HEK293 (cell line): ENCODE measurements around the gene LRRC7.

Experiments
- CTCF ChIA-PET: fragments of 350-600 bp; formaldehyde crosslinking; extraction: SDS; loops from one replicate; lab custom pipeline; 2021; ENCODE audit warnings: antibody characterized with exemption; lab: Yijun Ruan, JAX
- POLR2A ChIA-PET: fragments of 300-600 bp; formaldehyde crosslinking; extraction: SDS; loops from one replicate; lab custom pipeline; 2020; ENCODE audit warnings: antibody characterized with exemption, inconsistent platforms; lab: Yijun Ruan, JAX
- H3K27ac ChIP-seq: fragments of 200-500 bp; sonication (Bioruptor generic); 2 replicates; pipeline ENCODE4 v1.5.1; 2014; ENCODE audit warnings: low read depth, low read length, control low read depth, inconsistent platforms; ENCODE audit errors: extremely low read depth
- H3K36me3 ChIP-seq, 2 experiments: fragments of 200-500 bp in 1 of 2; sonication (Bioruptor generic) in 1 of 2; 1 replicate in 1 of 2; 2 replicates in 1 of 2; pipeline ENCODE4 v1.5.1; 2014 to 2017; ENCODE audit warnings: inconsistent platforms in 2 of 2, low read length in 2 of 2; ENCODE audit not compliant: control insufficient read depth in 2 of 2, insufficient read depth in 1 of 2
- H3K4me1 ChIP-seq: fragments of 200-500 bp; sonication (Bioruptor generic); 2 replicates; pipeline ENCODE4 v1.5.1; 2014; ENCODE audit warnings: mild to moderate bottlenecking, low read length, inconsistent platforms; ENCODE audit not compliant: control insufficient read depth, insufficient read depth
- H3K4me3 ChIP-seq: 2 replicates; pipeline ENCODE4 v1.5.1; 2011; ENCODE audit warnings: low read depth, mild to moderate bottlenecking, control low read depth, low read length, moderate library complexity
- H3K9me3 ChIP-seq: fragments of 200-500 bp; sonication (Bioruptor generic); 2 replicates; pipeline ENCODE4 v1.5.1; 2014; ENCODE audit warnings: low read depth, low read length, inconsistent platforms; ENCODE audit not compliant: control insufficient read depth, insufficient read depth
- CTCF ChIP-seq: fragments of 450-650 bp; formaldehyde crosslinking; IDR thresholded peaks from 2 replicates; pipeline ENCODE4 v1.5.1; 2016; ENCODE audit warnings: missing biosample characterization, missing genetic modification characterization
- ELK4 ChIP-seq: IDR thresholded peaks from 2 replicates; pipeline ENCODE4 v1.6.1; 2011; ENCODE audit warnings: mild to moderate bottlenecking, low read depth, low read length, borderline replicate concordance
- OSR2 ChIP-seq: fragments of 450-650 bp; formaldehyde crosslinking; IDR thresholded peaks from 2 replicates; pipeline ENCODE4 v1.5.1; 2016; ENCODE audit warnings: missing biosample characterization, missing genetic modification characterization
- ZBTB10 ChIP-seq: fragments of 450-650 bp; formaldehyde crosslinking; IDR thresholded peaks from 2 replicates; pipeline ENCODE4 v1.5.1; 2016; ENCODE audit warnings: missing biosample characterization, missing genetic modification characterization
- ZBTB17 ChIP-seq: fragments of 450-650 bp; formaldehyde crosslinking; IDR thresholded peaks from 2 replicates; pipeline ENCODE4 v1.5.1; 2016; ENCODE audit warnings: missing biosample characterization, missing genetic modification characterization
- ZEB2 ChIP-seq: fragments of 450-650 bp; formaldehyde crosslinking; IDR thresholded peaks from 2 replicates; pipeline ENCODE4 v1.5.1; 2016; ENCODE audit warnings: missing biosample characterization, missing genetic modification characterization
- ZNF10 ChIP-seq: fragments of 450-650 bp; formaldehyde crosslinking; IDR thresholded peaks from 2 replicates; pipeline ENCODE4 v1.5.1; 2017; ENCODE audit warnings: missing biosample characterization, missing genetic modification characterization
- ZNF132 ChIP-seq: fragments of 450-650 bp; formaldehyde crosslinking; IDR thresholded peaks from 2 replicates; pipeline ENCODE4 v1.5.1; 2017; ENCODE audit warnings: missing biosample characterization, missing genetic modification characterization, borderline replicate concordance
- ZNF157 ChIP-seq: fragments of 450-650 bp; formaldehyde crosslinking; IDR thresholded peaks from 2 replicates; pipeline ENCODE4 v1.5.1; 2016; ENCODE audit warnings: missing biosample characterization, missing genetic modification characterization
- ZNF266 ChIP-seq: fragments of 450-650 bp; formaldehyde crosslinking; IDR thresholded peaks from 2 replicates; pipeline ENCODE4 v1.5.1; 2016; ENCODE audit warnings: missing biosample characterization, missing genetic modification characterization, low read depth
- ZNF362 ChIP-seq: fragments of 450-650 bp; formaldehyde crosslinking; IDR thresholded peaks from 2 replicates; pipeline ENCODE4 v1.5.1; 2016; ENCODE audit warnings: missing biosample characterization, missing genetic modification characterization
- ZNF571 ChIP-seq: fragments of 450-650 bp; formaldehyde crosslinking; IDR thresholded peaks from 2 replicates; pipeline ENCODE4 v1.5.0; 2017; ENCODE audit warnings: missing biosample characterization, missing genetic modification characterization
- ZNF654 ChIP-seq: fragments of 450-650 bp; formaldehyde crosslinking; IDR thresholded peaks from 2 replicates; pipeline ENCODE4 v1.5.1; 2016; ENCODE audit warnings: low read depth, missing biosample characterization, missing genetic modification characterization
- ZNF677 ChIP-seq: fragments of 450-650 bp; IDR thresholded peaks from 2 replicates; pipeline ENCODE4 v1.5.0; 2018; ENCODE audit warnings: missing biosample characterization, mild to moderate bottlenecking, missing genetic modification characterization, moderate library complexity
- ZNF707 ChIP-seq: fragments of 450-650 bp; formaldehyde crosslinking; IDR thresholded peaks from 2 replicates; pipeline ENCODE4 v1.5.1; 2016; ENCODE audit warnings: missing biosample characterization, missing genetic modification characterization
- ZSCAN4 ChIP-seq: fragments of 450-650 bp; formaldehyde crosslinking; IDR thresholded peaks from 2 replicates; pipeline ENCODE4 v1.5.1; 2017; ENCODE audit warnings: missing biosample characterization, missing genetic modification characterization
- TF ChIP-seq, protein P1 (sequence below): fragments of 450-650 bp; formaldehyde crosslinking; IDR thresholded peaks from 2 replicates; pipeline ENCODE4 v1.5.1; 2016; ENCODE audit warnings: missing biosample characterization, missing genetic modification characterization
- TF ChIP-seq, protein P2 (sequence below): fragments of 450-650 bp; formaldehyde crosslinking; IDR thresholded peaks from 2 replicates; pipeline ENCODE4 v1.5.1; 2017; ENCODE audit warnings: missing biosample characterization, missing genetic modification characterization

Gene LRRC7

GRCh38 chr1:70033936-70034335 lies 466.2 kb downstream of the LRRC7 start:
- no peaks in the 10 kb centered on the region for H3K9me3 ChIP-seq
- ChIA-PET POLR2A (no interaction called here), CTCF (interaction anchor here (0.7 to 1.5 kb wide), 5 partner anchors 9 to 200 kb away, joined by 3 to 6 read pairs (median 4); partner anchors contain the start of gene SRSF11)
- no peak overlapping the region for H3K4me3 ChIP-seq
- H3K27ac ChIP-seq, result no peak overlapping the region
- H3K4me1 ChIP-seq, result no peaks in the 10 kb centered on the region
- no peaks in the 10 kb centered on the region for H3K36me3 ChIP-seq
- TF ChIP-seq, protein P1, sequence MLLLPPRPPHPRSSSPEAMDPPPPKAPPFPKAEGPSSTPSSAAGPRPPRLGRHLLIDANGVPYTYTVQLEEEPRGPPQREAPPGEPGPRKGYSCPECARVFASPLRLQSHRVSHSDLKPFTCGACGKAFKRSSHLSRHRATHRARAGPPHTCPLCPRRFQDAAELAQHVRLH (tag by site-specific recombination), result no peak
- no peak for TF ChIP-seq ZNF157
- no peak for TF ChIP-seq ZBTB10 (tag by site-specific recombination)
- no peak for TF ChIP-seq ELK4
- no peak for TF ChIP-seq ZNF707 (tag by site-specific recombination)

DNA sequence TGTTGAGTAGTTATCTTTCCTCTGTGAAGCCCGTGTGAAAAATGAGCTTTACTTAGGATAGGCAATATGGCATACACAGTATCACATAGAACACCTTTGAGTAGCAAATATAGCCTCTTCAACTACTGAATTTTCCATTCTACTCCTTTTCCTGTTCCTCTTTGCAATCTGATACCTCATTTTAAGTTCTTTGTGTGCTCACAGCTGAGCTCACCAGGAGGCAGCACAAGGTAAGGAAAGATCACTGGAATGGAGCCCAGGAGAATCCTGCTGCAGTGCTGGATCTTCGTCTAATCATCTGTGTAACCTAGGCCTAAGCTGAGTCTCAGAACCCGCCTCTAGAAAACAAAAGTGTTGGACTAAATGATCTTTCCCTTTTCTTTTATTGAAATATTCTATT lies 466.7 kb downstream of the LRRC7 start:
- Histone ChIP-seq H3K36me3 (no peaks in the 10 kb centered on the region), H3K27ac (no peak overlapping the region), H3K4me1 (no peaks in the 10 kb centered on the region), H3K9me3 (no peaks in the 10 kb centered on the region), H3K4me3 (no peak overlapping the region)
- CTCF ChIA-PET, result interaction anchor here (0.6 to 1.5 kb wide), 8 partner anchors 8 to 596 kb away, joined by 3 to 6 read pairs (median 4); partner anchors contain the start of gene SRSF11
- TF ChIP-seq OSR2 (tag by site-specific recombination) (peak; percentile 53; the same call in 1 of the 2 replicates), ZNF654 (tag by site-specific recombination) (peak; percentile 77), ZBTB17 (tag by site-specific recombination) (peak; percentile 68), ZNF571 (tag by site-specific recombination) (no peak), ZEB2 (tag by site-specific recombination) (no peak), ZNF10 (tag by site-specific recombination) (peak; percentile 89), ZNF362 (tag by site-specific recombination) (no peak), ZSCAN4 (tag by site-specific recombination) (no peak), ZNF132 (tag by site-specific recombination) (no peak), ZNF266 (tag by site-specific recombination) (no peak), ZNF677 (tag by site-specific recombination) (no peak), CTCF (tag by site-specific recombination) (peak; percentile 61; the same call in 1 of the 2 replicates)
- TF ChIP-seq, protein P2, sequence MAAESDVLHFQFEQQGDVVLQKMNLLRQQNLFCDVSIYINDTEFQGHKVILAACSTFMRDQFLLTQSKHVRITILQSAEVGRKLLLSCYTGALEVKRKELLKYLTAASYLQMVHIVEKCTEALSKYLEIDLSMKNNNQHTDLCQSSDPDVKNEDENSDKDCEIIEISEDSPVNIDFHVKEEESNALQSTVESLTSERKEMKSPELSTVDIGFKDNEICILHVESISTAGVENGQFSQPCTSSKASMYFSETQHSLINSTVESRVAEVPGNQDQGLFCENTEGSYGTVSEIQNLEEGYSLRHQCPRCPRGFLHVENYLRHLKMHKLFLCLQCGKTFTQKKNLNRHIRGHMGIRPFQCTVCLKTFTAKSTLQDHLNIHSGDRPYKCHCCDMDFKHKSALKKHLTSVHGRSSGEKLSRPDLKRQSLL (tag by site-specific recombination), result no peak
- POLR2A ChIA-PET, result no interaction called here
